ENCODE results near the gene TSSK6. TPM values are rescaled to one million over a fixed set of nuclear protein-coding genes. Genes with fewer than 3 reads are reported as not detected.

The TSSK6 gene
- 0.91 and 3.8 TPM in 2 replicates for total RNA-seq

GRCh38 chr19:19514881-19515641, at the start of gene TSSK6:
TSS of gene TSSK6 (minus strand) at chr19:19515548. CDS start at chr19:19515427, 121 bp downstream.

DNA sequence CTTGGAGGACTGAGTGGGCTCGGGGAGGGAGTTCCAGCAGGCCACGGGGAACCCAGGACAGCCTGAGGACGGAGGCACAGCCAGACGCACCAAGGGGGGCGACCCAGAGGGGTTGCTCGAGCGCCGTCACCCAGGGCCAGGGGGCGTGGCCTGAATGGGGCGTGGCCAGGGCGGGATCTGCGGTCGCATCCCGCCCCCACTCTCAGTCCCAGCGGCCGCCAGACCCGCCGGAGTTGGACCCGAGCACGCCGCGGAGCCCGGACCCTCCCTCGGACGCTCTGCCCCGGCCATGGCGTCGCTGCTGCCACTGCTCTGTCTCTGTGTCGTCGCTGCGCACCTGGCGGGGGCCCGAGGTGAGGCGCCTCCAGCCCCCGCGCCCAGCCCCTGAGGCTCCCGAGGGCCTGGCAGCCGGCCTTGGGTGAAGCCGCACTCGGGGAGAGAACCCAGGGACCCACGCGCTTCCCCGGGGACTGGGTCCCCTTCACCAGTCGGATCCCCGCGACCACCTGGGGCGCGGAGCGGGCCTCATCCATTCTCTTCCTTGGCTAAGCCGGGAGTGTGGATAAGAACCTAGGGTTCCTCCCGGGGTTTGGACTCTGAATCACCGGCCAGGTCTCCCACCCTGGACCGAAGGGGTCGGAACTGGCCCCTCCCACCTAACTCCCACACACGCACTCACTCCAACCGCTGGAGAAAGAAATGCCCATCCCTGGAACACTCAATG, 22.9 kb upstream of the TSSK6 start, which contains the start of gene CILP2:
Gene CILP2, plus strand, starts transcription at position 205 of the 724 bp plus-strand sequence. Its CDS starts 85 bp downstream, at position 290.

GRCh38 chr19:19528721-19529490, 13.6 kb upstream of the TSSK6 start, which contains the start of gene YJEFN3:
TSS of gene YJEFN3 (plus strand) at chr19:19528911. CDS start at chr19:19528933, 22 bp downstream.

GRCh38 chr19:19515642-19516519, 533 bp upstream of the TSSK6 start, which contains the start of gene NDUFA13:
TSS of gene NDUFA13 (plus strand) at chr19:19516225. CDS start at chr19:19516239, 14 bp downstream.

Other genes with a start within 250 kb of the TSSK6 start
- gene TM6SF2, start 242.2 kb downstream of the TSSK6 start, total RNA-seq, result 0.39 and 1.4 TPM in 2 replicates
- gene SUGP1, start 195.0 kb downstream of the TSSK6 start, total RNA-seq, result 30.8 and 67.1 TPM in 2 replicates
- gene MAU2, start 194.7 kb downstream of the TSSK6 start, total RNA-seq, result 19.9 and 45.3 TPM in 2 replicates
- gene GATAD2A, start 109.9 kb downstream of the TSSK6 start, total RNA-seq, result 27.8 and 61.8 TPM in 2 replicates
- 34.0 and 218 TPM in 2 replicates for gene NDUFA13, start 677 bp upstream of the TSSK6 start, total RNA-seq
- 0.26 and 2.4 TPM in 2 replicates for gene YJEFN3, start 13.4 kb upstream of the TSSK6 start, total RNA-seq
- gene CILP2, start 22.7 kb upstream of the TSSK6 start, total RNA-seq, result 0.52 and 6.0 TPM in 2 replicates
- gene PBX4, start 103.1 kb upstream of the TSSK6 start, total RNA-seq, result 0.13 and 6.0 TPM in 2 replicates
- gene LPAR2, start 112.7 kb upstream of the TSSK6 start, total RNA-seq, result 0.65 and 9.2 TPM in 2 replicates
- gene GMIP, start 128.1 kb upstream of the TSSK6 start, total RNA-seq, result 11.6 and 13.8 TPM in 2 replicates
- gene ATP13A1, start 148.1 kb upstream of the TSSK6 start, total RNA-seq, result 46.9 and 51.2 TPM in 2 replicates
- 2.5 and 4.3 TPM in 2 replicates for gene ZNF101, start 153.3 kb upstream of the TSSK6 start, total RNA-seq
- 1.7 and 2.2 TPM in 2 replicates for gene ZNF14, start 217.6 kb upstream of the TSSK6 start, total RNA-seq